B cell (primary cell): ENCODE data around the gene USP21. TPM values are rescaled to one million over a fixed set of nuclear protein-coding genes. Genes with fewer than 3 reads are reported as not detected.

Experiments used
- ATAC-seq: fragments of 200-7000 bp; cut with Tn5 transposase; one replicate; pipeline ENCODE4 v1.10.0; 2021; ENCODE audit warnings: low read depth, mild to moderate bottlenecking, moderate number of reproducible peaks, moderate library complexity
- CTCF ChIA-PET: fragments of 350-600 bp; sonication (Branson Sonifier 250); formaldehyde crosslinking; loops from one replicate; lab custom pipeline; 2021; ENCODE audit warnings: antibody characterized with exemption, inconsistent platforms; lab: Charles Lee
- POLR2A ChIA-PET: fragments of 350-600 bp; sonication (Branson Sonifier 250); formaldehyde crosslinking; loops from one replicate; lab custom pipeline; 2021; ENCODE audit warnings: antibody characterized with exemption; lab: Charles Lee
- DNase-seq: peaks from one replicate; pipeline ENCODE4 v3.0.0; 2013
- H2AFZ ChIP-seq: 2 replicates; pipeline ENCODE4 v1.6.1; 2012; ENCODE audit warnings: mild to moderate bottlenecking, low read depth, low read length; ENCODE audit not compliant: insufficient read depth, poor library complexity, severe bottlenecking
- H3K27ac ChIP-seq, 2 donors: 1 replicate in 1 of 2; 2 replicates in 1 of 2; pipeline ENCODE4 v1.5.1; 2012 to 2013; ENCODE audit warnings: low read length in 2 of 2, mild to moderate bottlenecking in 2 of 2, moderate library complexity in 1 of 2
- H3K27me3 ChIP-seq, 4 experiments: fragments of 200-600 bp in 1 of 4; sonication (generic) in 1 of 4; replicated peaks in 1 of 4; 1 replicate in 2 of 4; 2 replicates in 2 of 4; pipeline versions ENCODE4 v1.6.1 to v1.7.0; 2013 to 2016; ENCODE audit warnings: low read length in 3 of 4, mild to moderate bottlenecking in 2 of 4, mixed read lengths in 1 of 4, moderate library complexity in 1 of 4; ENCODE audit not compliant: insufficient read depth in 4 of 4, control insufficient read depth in 3 of 4; ENCODE audit errors: control extremely low read depth in 1 of 4
- H3K36me3 ChIP-seq, 2 experiments: replicated peaks in 1 of 2; 1 replicate in 1 of 2; 2 replicates in 1 of 2; pipeline versions ENCODE4 v1.6.1 to v1.7.1; 2013; ENCODE audit warnings: low read length in 1 of 2; ENCODE audit not compliant: insufficient read depth in 2 of 2, control insufficient read depth in 1 of 2; ENCODE audit errors: control extremely low read depth in 1 of 2, extremely low read depth in 1 of 2
- H3K4me1 ChIP-seq, 2 donors: fragments of 200-600 bp in 1 of 2; sonication (generic) in 1 of 2; 1 replicate in 1 of 2; 2 replicates in 1 of 2; pipeline versions ENCODE4 v1.5.1 to v1.6.1; 2013 to 2017; ENCODE audit warnings: low read length in 2 of 2; ENCODE audit not compliant: control insufficient read depth in 2 of 2, insufficient read depth in 2 of 2
- H3K4me2 ChIP-seq: replicated peaks from 2 replicates; pipeline ENCODE3; 2012; ENCODE audit warnings: mild to moderate bottlenecking, low read depth, low read length; ENCODE audit not compliant: poor library complexity, severe bottlenecking
- H3K4me3 ChIP-seq, 5 experiments: fragments of 200-600 bp in 1 of 5; sonication (generic) in 1 of 5; 1 replicate in 3 of 5; 2 replicates in 2 of 5; pipeline versions ENCODE4 v1.5.1 to v1.7.0; 2011 to 2016; ENCODE audit warnings: low read length in 4 of 5, mild to moderate bottlenecking in 4 of 5, low read depth in 2 of 5, control low read depth in 1 of 5, moderate library complexity in 1 of 5; ENCODE audit not compliant: insufficient read depth in 1 of 5; ENCODE audit errors: control extremely low read depth in 1 of 5, extremely low read depth in 1 of 5
- H3K79me2 ChIP-seq: fragments of 200-600 bp; sonication (generic); one replicate; pipeline ENCODE4 v1.6.0; 2016; ENCODE audit warnings: low read length; ENCODE audit not compliant: control insufficient read depth, insufficient read depth
- H3K9ac ChIP-seq: fragments of 200-600 bp; sonication (generic); 2 replicates; pipeline ENCODE4 v1.6.1; 2017; ENCODE audit warnings: mild to moderate bottlenecking, low read length, moderate library complexity
- H3K9me3 ChIP-seq, 3 donors: one replicate each; pipeline versions ENCODE4 v1.6.1 to v1.7.1; 2013; ENCODE audit warnings: low read length in 2 of 3; ENCODE audit not compliant: control insufficient read depth in 2 of 3, insufficient read depth in 1 of 3; ENCODE audit errors: control extremely low read depth in 1 of 3
- H4K20me1 ChIP-seq: 2 replicates; pipeline ENCODE4 v1.6.0; 2012; ENCODE audit warnings: mild to moderate bottlenecking, low read length; ENCODE audit not compliant: insufficient read depth, control insufficient read depth, poor library complexity, severe bottlenecking
- H3K27ac Mint-ChIP-seq: one replicate; pipeline ENCODE4 v1.8.0; 2021; ENCODE audit warnings: mixed read lengths
- H3K27me3 Mint-ChIP-seq: one replicate; pipeline ENCODE4 v1.8.0; 2021; ENCODE audit warnings: mixed read lengths
- H3K4me1 Mint-ChIP-seq: one replicate; pipeline ENCODE4 v1.8.0; 2021; ENCODE audit warnings: mixed read lengths
- H3K4me3 Mint-ChIP-seq: one replicate; pipeline ENCODE4 v1.8.0; 2021; ENCODE audit warnings: mixed read lengths
- H3K9me3 Mint-ChIP-seq: one replicate; pipeline ENCODE4 v1.8.0; 2022; ENCODE audit warnings: mixed read lengths; ENCODE audit not compliant: insufficient read depth
- CTCF ChIP-seq: fragments of 200-600 bp; IDR thresholded peaks from one replicate; pipeline ENCODE4 v1.8.0; 2022; ENCODE audit warnings: antibody characterized with exemption, mild to moderate bottlenecking
- EZH2 ChIP-seq: IDR thresholded peaks from 2 replicates; pipeline ENCODE4 v1.6.1; 2012; ENCODE audit warnings: borderline replicate concordance, low read depth, mild to moderate bottlenecking, moderate library complexity, low read length; ENCODE audit not compliant: insufficient read depth, poor library complexity, severe bottlenecking
- WGBS: methylation state at CpG from one replicate; pipeline ENCODE4 v1.1.5; 2013; ENCODE audit warnings: missing lambda C conversion rate; ENCODE audit not compliant: insufficient coverage; 5-methylcytosine and 5-hydroxymethylcytosine counted together
- intact Hi-C: fragments of 100-400 bp; cut with micrococcal nuclease; formaldehyde crosslinking; loops from one replicate; pipeline ENCODE4 v1.10.0; 2022
- polyA plus RNA-seq: library from polyadenylated mRNA; depleted of rRNA; stranded (reverse); fragments of >200 nt; gene quantifications from 2 replicates; pipeline ENCODE4 v1.2.3, GENCODE V29; 2012
- total RNA-seq, 2 donors: library from RNA; stranded (reverse); fragments of 120-200 nt in 1 of 2; gene quantifications; 1 replicate in 1 of 2; 2 replicates in 1 of 2; pipeline versions ENCODE4 v1.2.3 to v1.2.4, GENCODE V29; 2013 to 2022

USP21 gene
- total and polyA plus RNA-seq, 2 donors (not counting 1 experiment from before 2014, with no cell fraction given): 53.3 to 81.6 TPM

GRCh38 chr1:161196111-161196510 lies 36.8 kb downstream of the USP21 start:
- peaks cover 46% of the 10 kb centered on the region for H3K4me1 Mint-ChIP-seq
- intact Hi-C loops: no loop called here
- Histone ChIP-seq H3K9me3 (no peaks in the 10 kb centered on the region), H3K79me2 (peaks cover 20% of the 10 kb centered on the region), H3K27me3 (no peaks in the 10 kb centered on the region), H3K4me3 (no peak overlapping the region), H3K4me1 (peaks cover 40 to 56% of the 10 kb centered on the region in 2 donors), H2AFZ (no peak overlapping the region), H4K20me1 (no peaks in the 10 kb centered on the region), H3K27ac (no peak overlapping the region), H3K4me2 (no peak overlapping the region), H3K36me3 (no peaks in the 10 kb centered on the region), H3K9ac (no peak overlapping the region)
- ChIA-PET POLR2A (no interaction called here), CTCF (interaction anchor here (2.1 to 2.3 kb wide), 3 partner anchors 10 to 29 kb away, joined by 5 to 13 read pairs (median 6); no protein-coding TSS in a partner anchor)
- no peak overlapping the region for H3K4me3 Mint-ChIP-seq
- WGBS: 100% methylated on average over 6 of the region's 7 CpGs
- H3K9me3 Mint-ChIP-seq: no peaks in the 10 kb centered on the region
- DNase-seq: no peak
- H3K27me3 Mint-ChIP-seq: no peaks in the 10 kb centered on the region
- TF ChIP-seq EZH2 (no peak), CTCF (no peak)
- no peak for ATAC-seq
- H3K27ac Mint-ChIP-seq: peak overlapping the region; percentile 50

GRCh38 chr1:161196521-161197451 lies 37.5 kb downstream of the USP21 start:
- TF ChIP-seq EZH2 (no peak), CTCF (no peak)
- Histone ChIP-seq H3K4me3 (no peak overlapping the region), H3K27ac (no peak overlapping the region), H3K4me2 (no peak overlapping the region), H3K9me3 (no peaks in the 10 kb centered on the region), H3K9ac (no peak overlapping the region), H4K20me1 (no peaks in the 10 kb centered on the region), H3K36me3 (no peaks in the 10 kb centered on the region), H3K79me2 (peaks cover 20% of the 10 kb centered on the region), H3K4me1 (peaks cover 46 to 61% of the 10 kb centered on the region in 2 donors), H2AFZ (no peak overlapping the region), H3K27me3 (no peaks in the 10 kb centered on the region)
- Mint-ChIP-seq H3K4me3 (no peak overlapping the region), H3K9me3 (no peaks in the 10 kb centered on the region), H3K4me1 (peaks cover 51% of the 10 kb centered on the region), H3K27ac (no peak overlapping the region), H3K27me3 (no peaks in the 10 kb centered on the region)
- CTCF ChIA-PET: interaction anchor here (0.7 kb wide), 1 partner anchor 11 kb away, joined by 3 read pairs; no protein-coding TSS in a partner anchor
- POLR2A ChIA-PET: no interaction called here
- no peak for DNase-seq
- no peak for ATAC-seq
- WGBS: 92% methylated on average over 20 of the region's 27 CpGs
- intact Hi-C loops: no loop called here
